AG09309 (cell line): ENCODE measurements around the gene POU6F2.

ENCODE experiments used
- DNase-seq: peaks from one replicate; pipeline ENCODE4 v3.0.0-alpha.2; 2010; ENCODE audit warnings: low read depth
- H3K4me3 ChIP-seq: 2 replicates; pipeline ENCODE4 v1.5.1; 2011; ENCODE audit warnings: mild to moderate bottlenecking, low read depth, low read length, moderate library complexity; ENCODE audit not compliant: control insufficient read depth
- CTCF ChIP-seq: IDR thresholded peaks from 2 replicates; pipeline ENCODE4 v1.5.1; 2011; ENCODE audit warnings: mild to moderate bottlenecking, low read depth, low read length, inconsistent platforms; ENCODE audit not compliant: insufficient read depth, control insufficient read depth; ENCODE audit errors: missing control alignments

Gene POU6F2

GRCh38 chr7:39404907-39405306 lies 427.2 kb downstream of the POU6F2 start:
- no peak overlapping the region for H3K4me3 ChIP-seq
- no peak for DNase-seq
- TF ChIP-seq CTCF, result no peak

GRCh38 chr7:39405581-39405980 lies 427.9 kb downstream of the POU6F2 start:
- no peak for TF ChIP-seq CTCF
- no peak for DNase-seq
- no peak overlapping the region for H3K4me3 ChIP-seq

GRCh38 chr7:39406467-39406866 lies 428.8 kb downstream of the POU6F2 start:
- H3K4me3 ChIP-seq, result no peak overlapping the region
- no peak for DNase-seq
- no peak for TF ChIP-seq CTCF

GRCh38 chr7:39407137-39407536 lies 429.4 kb downstream of the POU6F2 start:
- no peak for DNase-seq
- TF ChIP-seq CTCF, result no peak

GRCh38 chr7:39407723-39408122 lies 430.0 kb downstream of the POU6F2 start:
- H3K4me3 ChIP-seq, result no peak overlapping the region
- TF ChIP-seq CTCF, result no peak
- no peak for DNase-seq

More at GRCh38 chr7:39407137-39407536, 429.4 kb downstream of the POU6F2 start:
- H3K4me3 ChIP-seq, result no peak overlapping the region

- H3K4me3 ChIP-seq, result no peak overlapping the region
- TF ChIP-seq CTCF, result no peak
- DNase-seq, result no peak
Observed at GRCh38 chr7:39408906-39409305, 431.2 kb downstream of the POU6F2 start.

GRCh38 chr7:39410582-39410981 lies 432.9 kb downstream of the POU6F2 start:
- no peak for TF ChIP-seq CTCF
- no peak for DNase-seq
- H3K4me3 ChIP-seq, result no peak overlapping the region
